Thyroid gland (tissue), 4 donors: Measurements from ENCODE around the gene FNBP1.

ENCODE experiments used
- CTCF ChIP-seq, 6 experiments: fragments of 200-600 bp in 3 of 6; fragments of 450-650 bp in 3 of 6; sonication (generic) in 3 of 6; IDR thresholded peaks; one replicate each; pipeline ENCODE4 v1.5.1; 2016 to 2019; ENCODE audit warnings: antibody characterized with exemption in 6 of 6, mild to moderate bottlenecking in 2 of 6, inconsistent platforms in 1 of 6, moderate library complexity in 1 of 6
- POLR2A ChIP-seq, 2 donors: fragments of 450-650 bp; IDR thresholded peaks; one replicate each; pipeline ENCODE4 v1.6.1; 2017; ENCODE audit warnings: antibody characterized with exemption in 2 of 2, mild to moderate bottlenecking in 2 of 2, moderate library complexity in 1 of 2

GRCh38 chr9:129860653-129861446 lies 182.1 kb downstream of the FNBP1 start:
- TF ChIP-seq CTCF (IDR thresholded peaks at IDR 0.05) (no peak), POLR2A (IDR thresholded peaks at IDR 0.05) (no peak)
